Measurements from ENCODE around the gene TCF20. TPM values are rescaled to one million over a fixed set of nuclear protein-coding genes. Genes with fewer than 3 reads are reported as not detected.

Gene TCF20
- total RNA-seq, 6 donors from 2014 or later: 27.5 to 49.9 (median 45.1) TPM

GRCh38 chr22:42304324-42304790 is 33.9 kb upstream of the TCF20 start:
- TF ChIP-seq POLR2AphosphoS5 (IDR thresholded peaks at IDR 0.05) (no peak), EP300 (IDR thresholded peaks at IDR 0.05) (no peak), CTCF (IDR thresholded peaks at IDR 0.05) (no peak), POLR2A (IDR thresholded peaks at IDR 0.05) (no peak)
- DNase-seq (no peak), ATAC-seq (ENCODE audit: low FRiP score in 2 of 2) (no peak)
- Histone ChIP-seq H3K27me3 (no peaks in the 10 kb centered on the region), H3K9me3 (no peaks in the 10 kb centered on the region), H3K4me3 (no peak overlapping the region), H3K4me1 (peaks cover 18 to 21% (median 20%) of the 10 kb centered on the region in 4 donors), H3K27ac (no peak overlapping the region), H3K36me3 (no peaks in the 10 kb centered on the region)
- WGBS, 2 donors: 39 to 43% methylated on average over 4 to 8 of the region's 8 CpGs

GRCh38 chr22:42303396-42304323 is 33.2 kb upstream of the TCF20 start:
- whole genome bisulfite sequencing, 2 donors: 31 to 43% methylated on average over 14 to 20 of the region's 21 CpGs
- Histone ChIP-seq H3K27ac (no peak overlapping the region), H3K9me3 (no peaks in the 10 kb centered on the region), H3K4me3 (no peak overlapping the region), H3K27me3 (no peaks in the 10 kb centered on the region), H3K36me3 (no peaks in the 10 kb centered on the region), H3K4me1 (peaks cover 18 to 22% (median 20%) of the 10 kb centered on the region in 4 donors)
- TF ChIP-seq POLR2AphosphoS5 (IDR thresholded peaks at IDR 0.05) (no peak), POLR2A (IDR thresholded peaks at IDR 0.05) (no peak), CTCF (IDR thresholded peaks at IDR 0.05) (no peak), EP300 (IDR thresholded peaks at IDR 0.05) (no peak)
- no peak for DNase-seq
- no peak for ATAC-seq (ENCODE audit: low FRiP score in 2 of 2)

- ATAC-seq (ENCODE audit: low FRiP score in 2 of 2) (no peak), DNase-seq (peak in 1 of 2 donors; percentile 71)
- Histone ChIP-seq H3K36me3 (no peaks in the 10 kb centered on the region), H3K4me3 (no peak overlapping the region), H3K27ac (no peak overlapping the region), H3K9me3 (no peaks in the 10 kb centered on the region), H3K4me1 (peaks cover 18 to 22% (median 20%) of the 10 kb centered on the region in 4 donors), H3K27me3 (no peaks in the 10 kb centered on the region)
- no peak for TF ChIP-seq POLR2A (IDR thresholded peaks at IDR 0.05)
- no peak for TF ChIP-seq CTCF (IDR thresholded peaks at IDR 0.05)
- TF ChIP-seq EP300 (IDR thresholded peaks at IDR 0.05): no peak
- TF ChIP-seq POLR2AphosphoS5 (IDR thresholded peaks at IDR 0.05): no peak
- WGBS, 2 donors: 85 to 89% methylated on average over 5 to 12 of the region's 12 CpGs
These were observed 31.3 kb upstream of the TCF20 start for GRCh38 chr22:42301742-42302102.

GRCh38 chr22:42301077-42301741 is 30.8 kb upstream of the TCF20 start:
- peaks cover 19 to 26% (median 21%) of the 10 kb centered on the region in 4 donors for H3K4me1 ChIP-seq
- no peaks in the 10 kb centered on the region for H3K36me3 ChIP-seq
- ATAC-seq (ENCODE audit: low FRiP score in 2 of 2) (peak in 1 of 2 donors; percentile 9), DNase-seq (no peak)
- no peak overlapping the region for H3K4me3 ChIP-seq
- TF ChIP-seq POLR2A (IDR thresholded peaks at IDR 0.05) (no peak), EP300 (IDR thresholded peaks at IDR 0.05) (no peak), POLR2AphosphoS5 (IDR thresholded peaks at IDR 0.05) (no peak), CTCF (IDR thresholded peaks at IDR 0.05) (no peak)
- H3K27ac ChIP-seq: no peak overlapping the region
- H3K27me3 ChIP-seq: no peaks in the 10 kb centered on the region
- H3K9me3 ChIP-seq: no peaks in the 10 kb centered on the region
- WGBS, 2 donors: 60 to 65% methylated on average over 12 to 13 of the region's 13 CpGs

Measured in upper lobe of left lung (tissue), 6 donors.